Sigmoid colon (tissue), 7 donors: Measurements from ENCODE around the gene DEPDC1. TPM values are rescaled to one million over a fixed set of nuclear protein-coding genes. Genes with fewer than 3 reads are reported as not detected.

Source experiments
- DNase-seq: peaks from one replicate; pipeline ENCODE4 v3.0.0-alpha.2; 2019
- H3K27ac ChIP-seq, 4 donors: fragments of 200-600 bp; sonication (generic); one replicate each; pipeline ENCODE4 v1.5.1; 2016 to 2019; ENCODE audit warnings: mild to moderate bottlenecking in 1 of 4
- H3K27me3 ChIP-seq, 3 donors: fragments of 200-600 bp; sonication (generic); one replicate each; pipeline ENCODE4 v1.5.1; 2019; ENCODE audit warnings: mild to moderate bottlenecking in 1 of 3
- H3K36me3 ChIP-seq, 4 donors: fragments of 200-600 bp; sonication (generic); one replicate each; pipeline ENCODE4 v1.5.1; 2016 to 2019
- H3K4me1 ChIP-seq, 4 donors: fragments of 200-600 bp; sonication (generic); one replicate each; pipeline ENCODE4 v1.5.1; 2017 to 2019
- H3K4me3 ChIP-seq, 4 donors: fragments of 200-600 bp; sonication (generic); one replicate each; pipeline ENCODE4 v1.5.1; 2017 to 2019; ENCODE audit warnings: mild to moderate bottlenecking in 2 of 4, moderate library complexity in 1 of 4
- H3K9me3 ChIP-seq, 4 donors: fragments of 200-600 bp in 3 of 4; sonication (generic) in 3 of 4; one replicate each; pipeline versions ENCODE4 v1.5.1 to v1.6.1; 2013 to 2019
- EP300 ChIP-seq, 4 donors: sonication (generic); formaldehyde crosslinking; IDR thresholded peaks; one replicate each; pipeline ENCODE4 v1.6.1; 2017; ENCODE audit warnings: antibody characterized with exemption in 4 of 4
- POLR2A ChIP-seq, 2 donors: fragments of 450-650 bp; IDR thresholded peaks; one replicate each; pipeline ENCODE4 v1.6.1; 2016; ENCODE audit warnings: antibody characterized with exemption in 2 of 2, mild to moderate bottlenecking in 2 of 2, moderate library complexity in 2 of 2
- POLR2AphosphoS5 ChIP-seq, 4 donors: sonication (generic); formaldehyde crosslinking; IDR thresholded peaks; one replicate each; pipeline ENCODE4 v1.6.1; 2017; ENCODE audit warnings: antibody characterized with exemption in 4 of 4
- WGBS, 2 donors: extraction: QIAGEN DNeasy Blood & Tissue Kit; methylation state at CpG; one replicate each; pipeline ENCODE4 v1.1.7; 2013; 5-methylcytosine and 5-hydroxymethylcytosine counted together
- intact Hi-C: fragments of 100-400 bp; cut with DNase I; formaldehyde crosslinking; loops from one replicate; pipeline ENCODE4 v1.15.1; 2023
- polyA plus RNA-seq, 3 donors: library from polyadenylated mRNA; stranded (reverse); fragments of 200-250 nt; gene quantifications; one replicate each; pipeline ENCODE4 v1.2.3, GENCODE V29; 2013
- total RNA-seq, 4 donors: library from RNA; depleted of rRNA; stranded (reverse); fragments of >200 nt; gene quantifications; one replicate each; pipeline ENCODE4 v1.1.0, GENCODE V29; 2016
- TF ChIP-seq, protein P1 (sequence below), 4 experiments: fragments of 450-650 bp in 3 of 4; fragments of 200-600 bp in 1 of 4; IDR thresholded peaks; one replicate each; pipeline ENCODE4 v1.5.1; 2016 to 2019; ENCODE audit warnings: antibody characterized with exemption in 4 of 4, mild to moderate bottlenecking in 3 of 4, moderate library complexity in 2 of 4
- donor health status: healthy with polysubstance abuse.
- donor health status: Bipolar disorder and iron deficiency.
- donor health status: healthy.

DEPDC1 gene
- total and polyA plus RNA-seq, 7 donors = 0.28 to 4.4 (median 1.1) TPM; not detected in 1

DNA sequence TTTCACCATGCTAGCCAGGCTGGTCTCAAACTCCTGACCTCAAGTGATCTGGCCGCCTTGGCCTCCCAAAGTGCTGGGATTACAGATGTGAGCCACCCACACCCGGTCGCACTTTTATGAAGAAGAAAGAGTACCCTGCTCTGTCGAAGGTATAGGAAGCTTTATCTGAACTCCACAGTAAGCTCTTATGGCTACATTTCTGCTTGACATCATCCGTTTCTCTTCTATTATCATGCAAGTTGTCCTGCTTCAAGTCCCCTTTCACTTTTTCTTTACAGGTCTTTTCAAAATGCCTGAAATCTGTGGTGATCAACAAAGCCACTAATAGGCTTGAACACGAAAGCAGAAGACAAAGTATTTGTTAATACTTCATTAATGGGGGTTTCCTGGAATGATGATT is 51.2 kb downstream of the DEPDC1 start:
- Histone ChIP-seq H3K9me3 (no peaks in the 10 kb centered on the region), H3K4me1 (peaks cover 0 to 5% (median 0%) of the 10 kb centered on the region in 4 donors), H3K36me3 (no peaks in the 10 kb centered on the region), H3K27me3 (no peaks in the 10 kb centered on the region), H3K4me3 (no peak overlapping the region), H3K27ac (no peak overlapping the region)
- TF ChIP-seq, protein P1, sequence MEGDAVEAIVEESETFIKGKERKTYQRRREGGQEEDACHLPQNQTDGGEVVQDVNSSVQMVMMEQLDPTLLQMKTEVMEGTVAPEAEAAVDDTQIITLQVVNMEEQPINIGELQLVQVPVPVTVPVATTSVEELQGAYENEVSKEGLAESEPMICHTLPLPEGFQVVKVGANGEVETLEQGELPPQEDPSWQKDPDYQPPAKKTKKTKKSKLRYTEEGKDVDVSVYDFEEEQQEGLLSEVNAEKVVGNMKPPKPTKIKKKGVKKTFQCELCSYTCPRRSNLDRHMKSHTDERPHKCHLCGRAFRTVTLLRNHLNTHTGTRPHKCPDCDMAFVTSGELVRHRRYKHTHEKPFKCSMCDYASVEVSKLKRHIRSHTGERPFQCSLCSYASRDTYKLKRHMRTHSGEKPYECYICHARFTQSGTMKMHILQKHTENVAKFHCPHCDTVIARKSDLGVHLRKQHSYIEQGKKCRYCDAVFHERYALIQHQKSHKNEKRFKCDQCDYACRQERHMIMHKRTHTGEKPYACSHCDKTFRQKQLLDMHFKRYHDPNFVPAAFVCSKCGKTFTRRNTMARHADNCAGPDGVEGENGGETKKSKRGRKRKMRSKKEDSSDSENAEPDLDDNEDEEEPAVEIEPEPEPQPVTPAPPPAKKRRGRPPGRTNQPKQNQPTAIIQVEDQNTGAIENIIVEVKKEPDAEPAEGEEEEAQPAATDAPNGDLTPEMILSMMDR (IDR thresholded peaks at IDR 0.05) = no peak
- TF ChIP-seq EP300 (IDR thresholded peaks at IDR 0.05) = no peak
- TF ChIP-seq POLR2A (IDR thresholded peaks at IDR 0.05) = no peak
- TF ChIP-seq POLR2AphosphoS5 (IDR thresholded peaks at IDR 0.05) = no peak
- DNase-seq = no peak
- intact Hi-C loops = no loop called here
- WGBS, 2 donors = 88 to 91% methylated on average over 6 of the region's 6 CpGs

DNA sequence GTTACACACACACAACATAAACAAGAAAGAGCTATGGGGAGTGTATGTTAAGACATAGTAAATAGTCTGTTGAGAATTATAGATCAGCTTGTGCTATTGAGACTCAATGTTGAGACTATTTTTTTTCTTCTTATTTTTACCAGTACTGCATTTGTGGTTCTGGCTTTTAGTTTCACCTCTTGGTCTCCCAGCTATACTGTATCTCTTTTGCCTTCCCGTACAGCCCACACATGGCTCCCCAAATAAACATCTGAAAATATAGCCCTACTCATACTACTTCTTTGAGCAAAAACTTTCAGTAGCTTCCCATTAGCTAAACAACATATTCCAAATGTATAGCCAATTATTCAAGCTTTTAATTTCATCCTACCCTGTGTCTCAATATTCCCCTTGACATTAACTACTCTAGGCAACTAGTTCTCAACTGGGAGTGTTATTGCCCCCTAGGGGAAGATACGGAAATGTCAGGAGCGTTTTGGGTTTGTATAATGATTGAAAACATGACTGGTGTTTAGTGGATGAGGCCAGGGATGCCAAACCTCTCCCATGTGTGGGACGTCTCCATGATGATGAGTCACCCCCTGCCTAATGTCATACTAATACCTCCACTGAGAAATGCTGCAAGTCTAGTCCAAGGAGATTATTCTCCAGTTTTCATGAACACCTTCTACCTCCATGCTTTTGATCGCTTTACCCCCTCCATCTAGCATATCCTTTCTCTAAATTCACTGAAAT is 53.9 kb downstream of the DEPDC1 start:
- TF ChIP-seq POLR2A (IDR thresholded peaks at IDR 0.05) = no peak
- TF ChIP-seq, protein P1 (IDR thresholded peaks at IDR 0.05) = peak in 3 of 4 experiments; percentile 8 to 34 (median 10)
- no peak for DNase-seq

DNA sequence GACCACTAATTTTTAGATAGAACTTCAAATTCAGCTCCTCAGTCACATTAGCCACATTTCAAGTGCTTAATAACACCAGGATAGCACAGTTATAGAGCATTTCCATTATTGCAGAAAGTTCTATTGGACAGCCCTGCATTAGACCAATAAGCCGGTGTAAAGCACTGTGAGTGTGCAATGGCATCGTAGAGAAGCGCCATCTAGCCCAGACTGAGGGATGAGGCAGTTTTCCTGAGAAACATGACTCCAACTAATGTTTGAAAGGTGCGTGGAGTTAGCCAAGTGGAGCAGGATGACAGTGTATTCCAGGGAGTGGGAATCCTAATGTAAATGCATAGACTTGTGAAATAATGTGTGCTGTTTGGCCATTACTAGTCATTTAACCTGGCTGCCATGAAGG is 54.9 kb downstream of the DEPDC1 start:
- no peak for DNase-seq
- H3K27ac ChIP-seq = no peak overlapping the region
- 79 to 85% methylated on average over 4 of the region's 4 CpGs for WGBS, 2 donors
- H3K36me3 ChIP-seq = no peaks in the 10 kb centered on the region
- no peaks in the 10 kb centered on the region for H3K9me3 ChIP-seq
- no peaks in the 10 kb centered on the region for H3K27me3 ChIP-seq
- TF ChIP-seq, protein P1 (IDR thresholded peaks at IDR 0.05) = no peak
- TF ChIP-seq POLR2AphosphoS5 (IDR thresholded peaks at IDR 0.05) (no peak), EP300 (IDR thresholded peaks at IDR 0.05) (no peak), POLR2A (IDR thresholded peaks at IDR 0.05) (no peak)
- intact Hi-C loops = no loop called here
- H3K4me1 ChIP-seq = no peaks in the 10 kb centered on the region
- no peak overlapping the region for H3K4me3 ChIP-seq

More for the DNA sequence above, 53.9 kb downstream of the DEPDC1 start:
- Histone ChIP-seq H3K4me1 (no peaks in the 10 kb centered on the region), H3K27me3 (no peaks in the 10 kb centered on the region), H3K36me3 (no peaks in the 10 kb centered on the region), H3K9me3 (no peaks in the 10 kb centered on the region), H3K27ac (no peak overlapping the region), H3K4me3 (no peak overlapping the region)
- intact Hi-C loops = no loop called here
- WGBS, 2 donors = 39 to 40% methylated on average over 5 of the region's 5 CpGs

DNA sequence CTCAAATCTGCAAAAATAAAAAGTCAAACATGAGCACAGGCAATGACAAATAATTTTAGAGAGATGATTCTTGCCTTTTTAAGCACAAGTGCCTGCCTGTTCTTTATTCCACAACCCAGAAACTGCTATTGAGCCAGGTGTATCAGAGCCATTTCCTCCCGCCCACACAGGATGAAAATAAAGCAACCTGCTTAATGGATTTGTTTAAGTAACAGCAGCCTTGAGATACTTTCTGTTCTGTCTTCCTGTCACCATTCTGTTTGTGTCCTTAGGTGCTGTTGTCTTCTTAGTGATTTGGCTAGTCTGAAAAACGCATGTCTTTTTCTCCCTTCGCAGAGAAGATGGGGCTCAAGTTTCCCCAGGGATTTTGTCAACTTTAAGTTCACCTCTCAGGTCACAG is 58.6 kb downstream of the DEPDC1 start:
- TF ChIP-seq POLR2A (IDR thresholded peaks at IDR 0.05) (no peak), POLR2AphosphoS5 (IDR thresholded peaks at IDR 0.05) (no peak), EP300 (IDR thresholded peaks at IDR 0.05) (no peak)
- TF ChIP-seq, protein P1 (IDR thresholded peaks at IDR 0.05) = no peak
- Histone ChIP-seq H3K27me3 (no peaks in the 10 kb centered on the region), H3K27ac (no peak overlapping the region), H3K9me3 (no peaks in the 10 kb centered on the region), H3K4me1 (no peaks in the 10 kb centered on the region), H3K4me3 (no peak overlapping the region), H3K36me3 (no peaks in the 10 kb centered on the region)
- no peak for DNase-seq
- 70 to 74% methylated on average over 3 of the region's 3 CpGs for WGBS, 2 donors
- intact Hi-C loops = no loop called here

DNA sequence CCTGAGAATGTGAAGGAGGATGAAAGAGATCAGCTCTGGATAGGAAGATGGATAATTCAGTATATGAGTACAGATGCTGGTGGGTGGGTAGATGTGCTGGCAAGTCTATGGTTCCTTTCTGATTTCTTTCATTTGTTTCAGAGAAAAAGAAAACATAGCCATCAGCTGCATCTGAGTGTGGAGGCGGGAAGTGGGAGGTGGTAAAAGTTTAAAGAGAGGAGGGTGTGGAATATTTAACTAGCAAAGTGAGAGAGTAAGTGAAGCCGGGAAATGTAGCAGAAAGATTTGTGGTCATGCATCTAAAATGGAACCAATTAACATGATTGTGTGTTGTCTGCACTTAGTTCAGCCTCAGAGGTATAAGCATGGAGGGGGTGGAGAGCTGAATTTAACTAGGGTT is 63.5 kb downstream of the DEPDC1 start:
- Histone ChIP-seq H3K27me3 (no peaks in the 10 kb centered on the region), H3K4me3 (no peak overlapping the region), H3K27ac (no peak overlapping the region), H3K36me3 (no peaks in the 10 kb centered on the region), H3K9me3 (no peaks in the 10 kb centered on the region), H3K4me1 (no peaks in the 10 kb centered on the region)
- TF ChIP-seq, protein P1 (IDR thresholded peaks at IDR 0.05) = no peak
- TF ChIP-seq EP300 (IDR thresholded peaks at IDR 0.05) = no peak
- no peak for TF ChIP-seq POLR2A (IDR thresholded peaks at IDR 0.05)
- TF ChIP-seq POLR2AphosphoS5 (IDR thresholded peaks at IDR 0.05) = no peak
- WGBS, 2 donors = 28 to 64% methylated on average over 2 of the region's 2 CpGs
- intact Hi-C loops = no loop called here
- no peak for DNase-seq
